RPMI7951 (cell line): Measurements from ENCODE around the gene MAPKAPK3. TPM values are rescaled to one million over a fixed set of nuclear protein-coding genes. Genes with fewer than 3 reads are reported as not detected.
A peak's percentile ranks its signal among the peaks of the same experiment; 100 is the strongest.

ENCODE experiments used
- DNase-seq: peaks from one replicate; pipeline ENCODE4 v3.0.0-alpha.2; 2012; ENCODE audit warnings: low read depth
- total RNA-seq: library from RNA; depleted of rRNA; stranded (reverse); fragments of >200 nt; shearing (Covaris generic); gene quantifications from 2 replicates; pipeline ENCODE4 v1.2.3, GENCODE V29; 2014

Gene MAPKAPK3
- total RNA-seq, 1 experiment from 2014 or later: 75.5 TPM

- peak; percentile 11 for DNase-seq
Observed at GRCh38 chr3:50587373-50587772, 29.6 kb upstream of the MAPKAPK3 start.

- no peak for DNase-seq
Observed at GRCh38 chr3:50587806-50588758, 28.9 kb upstream of the MAPKAPK3 start.

- DNase-seq: peak; percentile 29
Observed at GRCh38 chr3:50588759-50589433, 28.1 kb upstream of the MAPKAPK3 start.

GRCh38 chr3:50591196-50591741 lies 25.7 kb upstream of the MAPKAPK3 start:
- DNase-seq: no peak

- no peak for DNase-seq
Observed at GRCh38 chr3:50592568-50592967, 24.4 kb upstream of the MAPKAPK3 start.

DNA sequence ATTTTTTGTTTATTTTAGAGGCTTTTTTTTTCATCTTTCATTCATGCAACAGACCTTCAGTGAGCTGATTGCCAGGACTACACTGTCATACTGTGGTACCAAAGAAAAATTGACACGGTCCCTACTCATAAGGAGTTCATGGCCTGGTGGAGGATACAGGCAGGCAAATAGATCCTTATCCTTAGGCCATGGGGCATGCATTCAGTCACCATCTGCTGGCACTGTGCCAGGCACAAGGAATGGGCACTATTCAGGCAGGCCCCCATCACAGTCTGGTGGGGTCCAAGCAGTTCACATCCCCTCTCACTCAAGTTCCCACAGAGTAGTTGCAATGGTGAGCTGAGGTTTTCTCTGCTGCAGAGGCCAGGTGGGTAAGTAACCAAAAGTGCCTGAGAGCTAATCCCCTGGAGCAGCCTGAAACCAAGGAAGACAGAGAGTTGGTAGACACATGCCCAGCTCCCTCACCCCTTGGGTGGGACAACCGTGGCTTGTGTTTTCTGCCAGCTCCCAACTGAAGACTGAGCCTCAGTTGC lies 22.6 kb upstream of the MAPKAPK3 start:
- no peak for DNase-seq

GRCh38 chr3:50599115-50599715 lies 17.7 kb upstream of the MAPKAPK3 start:
- no peak for DNase-seq

DNA sequence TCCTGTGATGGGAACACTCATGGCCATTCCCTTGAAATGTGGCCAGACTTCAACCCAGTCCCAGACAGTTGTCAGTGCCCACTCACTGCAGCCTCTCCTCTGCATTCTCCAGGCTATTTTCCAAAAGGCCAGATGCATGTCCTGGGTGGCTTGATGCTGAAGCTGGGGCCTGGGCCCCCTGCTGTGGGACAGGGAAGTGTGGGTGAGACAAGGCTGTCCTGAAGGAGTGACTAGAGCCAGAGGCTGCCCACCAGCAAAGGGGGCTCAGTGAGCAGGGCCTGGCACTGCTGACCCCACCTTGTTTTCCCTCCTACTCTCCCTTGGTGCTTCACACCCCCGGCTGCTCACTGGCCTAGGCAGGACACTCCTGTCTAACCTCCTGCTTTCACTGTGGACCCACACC lies 17.2 kb upstream of the MAPKAPK3 start:
- no peak for DNase-seq

DNA sequence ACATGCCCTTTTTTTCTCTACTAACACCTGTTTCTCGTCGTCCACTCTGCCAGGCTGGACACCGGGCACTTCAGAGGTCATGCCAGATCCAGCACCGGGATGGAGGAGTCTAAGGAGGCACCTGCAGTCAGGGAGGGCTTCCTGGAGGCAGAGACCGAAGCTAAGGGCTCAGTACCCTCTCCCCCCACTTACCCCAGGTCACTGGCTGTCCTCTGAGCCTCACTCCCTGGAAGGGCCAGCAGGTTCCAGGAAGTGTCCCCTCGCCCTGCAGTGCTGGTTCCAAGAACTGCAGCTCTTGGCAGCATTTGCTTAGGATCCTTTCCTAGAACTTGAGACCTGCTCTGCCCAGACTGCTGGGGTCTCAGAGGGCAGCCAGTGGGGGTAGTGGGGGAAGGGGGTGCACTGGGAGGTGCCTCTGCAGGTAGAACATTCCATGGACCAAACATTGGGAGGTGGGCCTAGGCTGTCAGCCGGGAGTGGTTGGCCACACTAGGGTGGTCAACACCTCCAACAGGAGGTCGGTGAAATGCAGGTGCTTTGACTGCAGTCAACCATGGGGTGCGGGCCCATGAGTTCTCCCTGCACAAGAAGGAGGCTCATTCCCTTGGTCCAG lies 16.7 kb upstream of the MAPKAPK3 start:
- DNase-seq: no peak

GRCh38 chr3:50600841-50601591 lies 15.9 kb upstream of the MAPKAPK3 start:
- peak; percentile 96 for DNase-seq

- no peak for DNase-seq
Observed at GRCh38 chr3:50602595-50603191, 14.3 kb upstream of the MAPKAPK3 start.

DNA sequence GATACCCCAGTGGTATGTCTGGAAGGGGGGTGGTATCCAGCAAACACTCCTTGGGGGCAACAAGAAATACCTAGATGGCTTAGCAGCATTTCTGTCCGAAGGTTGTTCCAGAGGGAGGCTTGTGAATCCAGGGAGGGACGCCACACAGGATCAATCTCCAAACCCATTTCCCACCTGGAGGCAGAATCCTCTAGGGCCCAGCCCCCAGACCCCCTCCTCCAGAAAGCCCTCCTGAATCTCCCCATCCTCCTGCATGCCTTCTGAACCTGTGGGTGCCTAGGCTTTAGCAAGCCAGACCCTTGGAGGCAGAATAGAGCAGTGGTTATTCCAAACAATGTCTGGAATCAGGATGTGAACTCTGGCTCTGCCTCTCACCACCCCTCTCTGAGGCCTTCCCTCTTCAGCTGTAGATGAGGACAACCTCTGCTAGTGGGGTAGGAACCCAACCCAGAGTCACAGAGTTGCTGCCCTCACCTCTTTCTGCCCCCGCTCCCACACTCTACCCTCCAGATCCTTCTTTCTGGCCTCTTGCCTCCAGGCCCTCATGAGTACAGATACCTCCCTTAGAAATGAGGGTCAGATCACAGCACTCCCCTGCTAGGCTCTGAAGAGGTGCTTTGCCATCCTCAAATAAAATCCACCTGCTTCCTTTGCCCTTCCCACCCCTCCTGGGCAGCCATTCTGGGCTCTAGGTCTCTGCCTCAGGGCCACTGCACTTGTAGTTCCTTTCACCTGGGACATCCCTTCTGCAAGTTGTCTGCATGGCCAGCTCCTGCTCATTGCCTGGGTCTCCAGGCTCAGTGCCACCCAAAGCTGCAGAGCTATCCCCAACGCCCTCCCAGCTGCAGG lies 13.5 kb upstream of the MAPKAPK3 start:
- DNase-seq: no peak

GRCh38 chr3:50604110-50604621 lies 12.8 kb upstream of the MAPKAPK3 start:
- no peak for DNase-seq

DNA sequence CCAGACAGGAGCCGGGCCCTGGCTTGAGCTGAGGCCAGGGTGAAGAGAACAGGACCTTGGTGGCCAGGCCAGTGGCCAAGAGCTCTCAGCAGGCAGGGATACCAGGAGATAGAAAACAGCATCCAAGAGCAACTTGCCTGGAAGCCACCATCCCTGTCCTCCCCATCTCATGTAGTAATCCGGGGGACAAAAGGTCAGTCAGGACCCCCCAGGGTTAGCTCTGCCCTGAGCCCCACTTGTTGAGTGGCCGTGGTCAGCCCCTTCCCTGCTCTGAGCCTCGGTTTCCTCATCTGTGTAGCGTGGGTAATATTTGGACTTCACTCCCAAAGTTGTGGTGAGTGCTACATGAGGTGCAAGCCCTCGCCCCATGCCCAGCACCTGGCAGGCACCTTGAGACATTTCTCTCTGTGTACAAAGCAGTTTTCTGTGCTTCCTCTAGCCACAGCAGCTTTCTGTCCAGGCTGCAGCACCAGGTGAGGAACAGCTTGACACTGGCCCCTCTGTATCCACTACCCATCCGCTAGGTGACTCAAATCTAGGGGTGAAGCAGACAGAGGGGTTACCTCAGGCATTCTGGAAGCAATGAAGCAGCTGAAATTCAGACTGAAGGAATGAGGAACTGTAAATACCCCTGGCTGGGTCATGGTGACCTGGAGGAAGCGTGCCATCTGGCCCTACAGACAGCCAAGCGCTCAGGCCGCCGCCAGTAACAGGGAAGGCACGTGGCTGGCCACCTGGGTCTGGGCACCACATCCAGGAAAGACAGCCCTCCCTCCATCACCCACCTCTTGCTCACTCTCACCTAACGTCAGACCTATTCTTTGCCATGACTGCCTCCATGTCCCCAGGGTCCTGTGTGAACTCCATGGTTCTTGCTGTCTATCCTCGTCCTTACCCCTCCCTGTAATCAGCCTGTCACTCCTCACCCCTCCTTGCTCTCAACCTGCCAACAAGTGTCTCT lies 12.0 kb upstream of the MAPKAPK3 start:
- DNase-seq: no peak

- DNase-seq: no peak
Observed at GRCh38 chr3:50605901-50606326, 11.0 kb upstream of the MAPKAPK3 start.

- DNase-seq: no peak
Observed at GRCh38 chr3:50606596-50606995, 10.4 kb upstream of the MAPKAPK3 start.

DNA sequence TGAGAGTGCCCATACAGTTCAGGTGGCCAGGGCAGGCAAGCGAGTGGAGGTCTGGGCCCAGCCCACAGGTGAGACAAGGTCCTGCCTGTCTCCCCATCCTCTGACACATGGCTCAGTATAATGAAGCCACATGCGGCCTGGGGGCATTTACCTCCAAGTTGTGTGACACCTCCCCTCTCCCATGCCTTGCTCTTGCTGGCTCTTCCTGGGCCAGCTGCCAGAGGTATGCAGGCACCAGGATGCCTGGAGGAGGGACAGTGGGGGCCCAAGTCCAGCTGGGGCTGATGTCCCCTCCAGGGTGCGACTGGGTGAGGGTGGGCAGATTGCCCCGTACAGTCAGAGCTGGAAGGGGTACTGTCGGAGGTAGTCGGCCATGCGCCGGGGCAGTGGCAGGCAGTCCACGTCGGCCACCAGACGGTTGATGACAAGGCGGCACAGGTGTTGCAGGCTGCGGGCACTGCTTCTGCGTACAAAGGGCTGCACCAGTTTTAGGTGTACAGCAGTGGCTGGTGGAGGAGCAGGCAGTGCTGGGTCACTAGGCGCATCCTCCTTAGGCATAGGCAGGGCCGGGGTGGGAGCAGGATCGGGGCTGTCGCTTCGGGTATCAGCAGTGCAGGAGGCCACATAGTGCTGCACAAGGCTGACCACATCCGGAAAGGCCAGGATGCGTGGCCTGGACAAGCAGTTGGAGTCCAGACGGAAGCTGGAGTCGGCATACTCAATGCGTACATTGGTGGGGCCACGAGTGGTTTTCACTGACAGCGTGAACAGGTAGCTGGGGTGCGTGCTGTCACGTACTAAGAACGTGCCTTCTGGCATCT lies 9.5 kb upstream of the MAPKAPK3 start:
- DNase-seq: no peak
